Vagina (tissue), 2 donors: ENCODE data around the gene NPY5R. TPM values are rescaled to one million over a fixed set of nuclear protein-coding genes. Genes with fewer than 3 reads are reported as not detected.

Source experiments
- DNase-seq, 2 donors: peaks; one replicate each; pipeline ENCODE4 v3.0.0-alpha.2; 2017; ENCODE audit errors: extremely low spot score in 2 of 2
- H3K27ac ChIP-seq: fragments of 200-600 bp; sonication (generic); one replicate; pipeline ENCODE4 v1.5.1; 2019
- H3K27me3 ChIP-seq: fragments of 200-600 bp; sonication (generic); one replicate; pipeline ENCODE4 v1.5.1; 2019
- H3K36me3 ChIP-seq, 2 donors: fragments of 200-600 bp; sonication (generic); one replicate each; pipeline ENCODE4 v1.5.1; 2017 to 2019
- H3K4me1 ChIP-seq: fragments of 200-600 bp; sonication (generic); one replicate; pipeline ENCODE4 v1.5.1; 2019
- H3K4me3 ChIP-seq, 2 donors: fragments of 200-600 bp; sonication (generic); 1 replicate in 1 of 2; 2 replicates in 1 of 2; pipeline ENCODE4 v1.5.1; 2016 to 2019
- H3K9me3 ChIP-seq: fragments of 200-600 bp; sonication (generic); one replicate; pipeline ENCODE4 v1.5.1; 2019
- POLR2A ChIP-seq, 2 donors: fragments of 450-650 bp; IDR thresholded peaks; one replicate each; pipeline ENCODE4 v1.6.1; 2017; ENCODE audit warnings: antibody characterized with exemption in 2 of 2, mild to moderate bottlenecking in 2 of 2, moderate library complexity in 2 of 2
- POLR2AphosphoS5 ChIP-seq, 2 donors: sonication (generic); formaldehyde crosslinking; IDR thresholded peaks; one replicate each; pipeline ENCODE4 v1.9.0; 2017; ENCODE audit warnings: antibody characterized with exemption in 2 of 2, mild to moderate bottlenecking in 2 of 2, low read depth in 1 of 2; ENCODE audit not compliant: insufficient read depth in 1 of 2
- intact Hi-C: fragments of 100-400 bp; cut with DNase I; formaldehyde crosslinking; loops from one replicate; pipeline ENCODE4 v1.15.1; 2023
- total RNA-seq: library from RNA; depleted of rRNA; stranded (reverse); fragments of >200 nt; gene quantifications from one replicate; pipeline ENCODE4 v1.2.3, GENCODE V29; 2016
- TF ChIP-seq, protein P1 (sequence below), 3 experiments: fragments of 450-650 bp in 2 of 3; fragments of 200-600 bp in 1 of 3; sonication (generic) in 1 of 3; IDR thresholded peaks; one replicate each; pipeline ENCODE4 v1.5.1; 2017 to 2019; ENCODE audit warnings: antibody characterized with exemption in 3 of 3, mild to moderate bottlenecking in 2 of 3, moderate library complexity in 2 of 3

Gene NPY5R
- total RNA-seq, 1 donor from 2014 or later, result not detected

DNA sequence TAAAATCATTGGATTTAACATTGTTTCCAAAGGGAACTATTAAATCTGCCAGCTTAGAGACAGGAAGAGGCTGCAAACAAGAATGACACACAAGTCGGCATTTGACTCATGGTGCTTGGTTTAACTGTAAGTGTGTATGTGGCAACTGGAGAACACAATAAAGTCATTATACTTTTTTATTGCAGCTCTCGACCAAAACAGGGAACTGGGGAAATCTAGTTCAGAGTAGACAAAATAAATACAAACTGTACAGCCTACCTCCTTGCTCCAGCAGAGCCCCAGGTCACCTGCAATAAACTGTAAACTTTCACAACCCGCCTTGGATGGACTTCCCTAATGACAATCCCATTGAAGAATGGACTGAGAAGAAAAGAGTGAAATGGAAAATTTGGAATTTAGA is 24.0 kb downstream of the NPY5R start:
- TF ChIP-seq POLR2AphosphoS5 (IDR thresholded peaks at IDR 0.05; ENCODE audit: insufficient read depth in 1 of 2, low read depth in 1 of 2) (no peak), POLR2A (IDR thresholded peaks at IDR 0.05) (no peak)
- TF ChIP-seq, protein P1, sequence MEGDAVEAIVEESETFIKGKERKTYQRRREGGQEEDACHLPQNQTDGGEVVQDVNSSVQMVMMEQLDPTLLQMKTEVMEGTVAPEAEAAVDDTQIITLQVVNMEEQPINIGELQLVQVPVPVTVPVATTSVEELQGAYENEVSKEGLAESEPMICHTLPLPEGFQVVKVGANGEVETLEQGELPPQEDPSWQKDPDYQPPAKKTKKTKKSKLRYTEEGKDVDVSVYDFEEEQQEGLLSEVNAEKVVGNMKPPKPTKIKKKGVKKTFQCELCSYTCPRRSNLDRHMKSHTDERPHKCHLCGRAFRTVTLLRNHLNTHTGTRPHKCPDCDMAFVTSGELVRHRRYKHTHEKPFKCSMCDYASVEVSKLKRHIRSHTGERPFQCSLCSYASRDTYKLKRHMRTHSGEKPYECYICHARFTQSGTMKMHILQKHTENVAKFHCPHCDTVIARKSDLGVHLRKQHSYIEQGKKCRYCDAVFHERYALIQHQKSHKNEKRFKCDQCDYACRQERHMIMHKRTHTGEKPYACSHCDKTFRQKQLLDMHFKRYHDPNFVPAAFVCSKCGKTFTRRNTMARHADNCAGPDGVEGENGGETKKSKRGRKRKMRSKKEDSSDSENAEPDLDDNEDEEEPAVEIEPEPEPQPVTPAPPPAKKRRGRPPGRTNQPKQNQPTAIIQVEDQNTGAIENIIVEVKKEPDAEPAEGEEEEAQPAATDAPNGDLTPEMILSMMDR (IDR thresholded peaks at IDR 0.05), result no peak
- Histone ChIP-seq H3K27ac (no peak overlapping the region), H3K9me3 (no peaks in the 10 kb centered on the region), H3K4me1 (no peaks in the 10 kb centered on the region), H3K4me3 (no peak overlapping the region), H3K36me3 (no peaks in the 10 kb centered on the region), H3K27me3 (no peaks in the 10 kb centered on the region)
- DNase-seq, result no peak
- intact Hi-C loops, result no loop called here

DNA sequence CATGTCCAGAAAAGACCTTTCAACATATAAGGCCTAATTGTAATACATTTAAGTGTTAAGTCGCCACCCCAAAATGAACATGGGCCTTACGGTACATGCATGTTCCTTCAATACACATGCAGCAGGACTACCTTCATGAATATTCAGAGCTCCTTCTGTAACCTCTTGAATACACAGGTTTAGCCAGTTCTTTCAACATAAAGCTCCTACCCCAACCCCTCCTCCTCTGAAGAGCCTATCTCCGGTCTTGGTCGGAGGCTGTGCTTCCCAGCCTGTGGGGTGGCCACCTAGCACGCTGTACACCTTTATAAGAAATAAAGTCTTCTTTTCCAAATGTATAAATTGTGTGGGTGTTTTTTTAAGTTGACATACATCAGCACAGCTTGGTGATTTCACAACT is 28.3 kb downstream of the NPY5R start:
- Histone ChIP-seq H3K27me3 (no peaks in the 10 kb centered on the region), H3K4me3 (no peak overlapping the region), H3K36me3 (no peaks in the 10 kb centered on the region), H3K9me3 (no peaks in the 10 kb centered on the region), H3K4me1 (no peaks in the 10 kb centered on the region), H3K27ac (no peak overlapping the region)
- no peak for TF ChIP-seq POLR2AphosphoS5 (IDR thresholded peaks at IDR 0.05; ENCODE audit: insufficient read depth in 1 of 2, low read depth in 1 of 2)
- TF ChIP-seq, protein P1 (IDR thresholded peaks at IDR 0.05), result no peak
- no peak for TF ChIP-seq POLR2A (IDR thresholded peaks at IDR 0.05)
- intact Hi-C loops, result no loop called here
- DNase-seq, result no peak

DNA sequence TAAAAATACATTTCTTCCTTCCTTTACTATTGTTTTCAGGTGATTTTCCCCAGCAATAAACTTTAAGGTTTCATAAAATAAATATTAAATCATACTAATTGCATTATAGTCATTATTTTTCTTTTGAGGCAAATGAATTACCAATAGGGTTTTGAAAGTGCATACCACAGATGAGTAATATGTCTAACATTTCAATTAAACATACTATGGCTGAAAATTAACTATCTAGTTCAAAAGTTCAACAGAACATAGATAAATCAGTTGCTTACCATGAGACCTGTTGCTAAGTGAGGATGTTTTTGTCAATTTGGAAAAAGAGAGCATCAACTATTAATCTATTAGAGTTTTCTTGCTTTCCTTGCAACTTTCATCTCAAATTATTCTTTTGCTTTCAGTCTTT is 35.0 kb downstream of the NPY5R start:
- Histone ChIP-seq H3K27ac (no peak overlapping the region), H3K9me3 (no peaks in the 10 kb centered on the region), H3K27me3 (no peaks in the 10 kb centered on the region), H3K36me3 (no peaks in the 10 kb centered on the region), H3K4me1 (no peaks in the 10 kb centered on the region), H3K4me3 (no peak overlapping the region)
- DNase-seq, result no peak
- TF ChIP-seq, protein P1 (IDR thresholded peaks at IDR 0.05), result no peak
- no peak for TF ChIP-seq POLR2AphosphoS5 (IDR thresholded peaks at IDR 0.05; ENCODE audit: insufficient read depth in 1 of 2, low read depth in 1 of 2)
- TF ChIP-seq POLR2A (IDR thresholded peaks at IDR 0.05), result no peak
- intact Hi-C loops, result no loop called here

DNA sequence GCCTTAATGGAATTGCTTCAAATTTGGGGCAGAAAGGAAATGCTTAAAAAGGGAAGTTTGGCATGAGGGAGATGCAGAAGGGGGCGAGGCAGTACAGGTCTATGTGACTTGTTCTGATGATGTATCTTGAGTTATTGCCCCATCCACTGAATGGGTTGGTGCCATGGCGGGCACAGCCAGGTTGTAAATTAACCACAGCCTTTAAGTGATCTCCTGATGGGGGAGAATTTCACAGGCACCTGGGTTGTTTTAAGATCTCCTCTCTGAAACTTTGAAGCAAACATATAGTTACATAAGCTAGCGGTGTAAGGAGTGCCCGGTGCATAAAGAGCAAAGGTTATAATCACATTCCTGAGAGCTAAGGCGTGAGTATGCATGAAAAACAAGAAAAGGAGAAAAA is 37.0 kb downstream of the NPY5R start:
- DNase-seq, result no peak
- Histone ChIP-seq H3K27ac (no peak overlapping the region), H3K9me3 (no peaks in the 10 kb centered on the region), H3K4me1 (no peaks in the 10 kb centered on the region), H3K4me3 (no peak overlapping the region), H3K27me3 (no peaks in the 10 kb centered on the region), H3K36me3 (no peaks in the 10 kb centered on the region)
- intact Hi-C loops, result no loop called here
- no peak for TF ChIP-seq POLR2A (IDR thresholded peaks at IDR 0.05)
- TF ChIP-seq, protein P1 (IDR thresholded peaks at IDR 0.05), result no peak
- TF ChIP-seq POLR2AphosphoS5 (IDR thresholded peaks at IDR 0.05; ENCODE audit: insufficient read depth in 1 of 2, low read depth in 1 of 2), result no peak

DNA sequence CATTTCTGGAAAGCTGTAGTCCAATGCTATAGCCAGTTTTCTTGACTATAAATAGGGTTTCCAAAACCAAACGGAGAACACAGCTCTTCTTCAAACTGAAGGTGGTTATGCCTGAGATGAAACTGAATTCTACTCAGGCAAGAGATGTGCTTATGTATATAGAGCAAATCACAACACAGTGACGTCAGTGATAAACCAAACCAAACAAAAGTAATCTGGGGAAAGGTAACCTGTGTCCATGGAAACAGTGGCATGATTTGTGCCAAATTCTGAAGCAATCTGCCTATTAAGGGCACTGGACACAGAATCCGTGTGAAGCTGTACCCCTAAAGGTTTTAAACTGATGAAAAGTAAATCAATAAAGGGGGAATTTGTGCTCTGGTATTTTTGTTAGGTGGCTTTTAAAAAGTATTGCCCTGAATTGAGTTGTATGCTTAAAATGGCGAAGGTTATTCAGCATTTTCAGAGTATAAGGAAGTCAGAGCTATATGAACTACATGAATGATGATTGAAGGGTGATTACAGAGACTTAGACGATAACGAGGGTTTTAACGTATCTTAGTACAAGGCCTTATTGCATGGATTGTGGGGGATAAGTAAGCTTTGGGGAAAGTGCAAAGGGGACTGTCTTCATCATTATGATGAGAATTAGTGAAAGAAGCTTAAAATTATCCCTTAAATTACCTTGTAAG is 38.6 kb downstream of the NPY5R start:
- Histone ChIP-seq H3K4me3 (no peak overlapping the region), H3K9me3 (no peaks in the 10 kb centered on the region), H3K36me3 (no peaks in the 10 kb centered on the region), H3K27me3 (no peaks in the 10 kb centered on the region), H3K4me1 (no peaks in the 10 kb centered on the region), H3K27ac (no peak overlapping the region)
- no peak for TF ChIP-seq POLR2A (IDR thresholded peaks at IDR 0.05)
- TF ChIP-seq, protein P1 (IDR thresholded peaks at IDR 0.05), result no peak
- TF ChIP-seq POLR2AphosphoS5 (IDR thresholded peaks at IDR 0.05; ENCODE audit: insufficient read depth in 1 of 2, low read depth in 1 of 2), result no peak
- intact Hi-C loops, result no loop called here
- no peak for DNase-seq
